Right lobe of liver (tissue), 4 donors: Measurements from ENCODE around the gene ASPRV1.
A peak's percentile ranks its signal among the peaks of the same experiment; 100 is the strongest.

Source experiments
- CTCF ChIP-seq, 4 donors: fragments of 200-600 bp in 3 of 4; fragments of 450-650 bp in 1 of 4; IDR thresholded peaks; one replicate each; pipeline versions ENCODE4 v1.5.1 to v1.8.0; 2016 to 2022; ENCODE audit warnings: antibody characterized with exemption in 4 of 4, mild to moderate bottlenecking in 2 of 4
- POLR2A ChIP-seq: fragments of 450-650 bp; IDR thresholded peaks from one replicate; pipeline ENCODE4 v1.6.1; 2017; ENCODE audit warnings: antibody characterized with exemption, mild to moderate bottlenecking
- donor health status: DM: no; HTN: no; CAD: no.
- donor health status: DM: no; HTN: no; CAD: no.
- donor health status: DM: no; HTN: yes; CAD: no.

GRCh38 chr2:69914164-69914949 lies 47.1 kb downstream of the ASPRV1 start:
- TF ChIP-seq CTCF (IDR thresholded peaks at IDR 0.05) (peak; percentile 5 to 50 (median 28)), POLR2A (peak; percentile 88)
